ENCODE measurements around the gene PHAX.
"Not testable (repeated sequence)": the region's sequence is repeated elsewhere in the genome, so short reads cannot be mapped to it uniquely, and the experiment has no call there.

Gene PHAX, protein sequence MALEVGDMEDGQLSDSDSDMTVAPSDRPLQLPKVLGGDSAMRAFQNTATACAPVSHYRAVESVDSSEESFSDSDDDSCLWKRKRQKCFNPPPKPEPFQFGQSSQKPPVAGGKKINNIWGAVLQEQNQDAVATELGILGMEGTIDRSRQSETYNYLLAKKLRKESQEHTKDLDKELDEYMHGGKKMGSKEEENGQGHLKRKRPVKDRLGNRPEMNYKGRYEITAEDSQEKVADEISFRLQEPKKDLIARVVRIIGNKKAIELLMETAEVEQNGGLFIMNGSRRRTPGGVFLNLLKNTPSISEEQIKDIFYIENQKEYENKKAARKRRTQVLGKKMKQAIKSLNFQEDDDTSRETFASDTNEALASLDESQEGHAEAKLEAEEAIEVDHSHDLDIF

DNA sequence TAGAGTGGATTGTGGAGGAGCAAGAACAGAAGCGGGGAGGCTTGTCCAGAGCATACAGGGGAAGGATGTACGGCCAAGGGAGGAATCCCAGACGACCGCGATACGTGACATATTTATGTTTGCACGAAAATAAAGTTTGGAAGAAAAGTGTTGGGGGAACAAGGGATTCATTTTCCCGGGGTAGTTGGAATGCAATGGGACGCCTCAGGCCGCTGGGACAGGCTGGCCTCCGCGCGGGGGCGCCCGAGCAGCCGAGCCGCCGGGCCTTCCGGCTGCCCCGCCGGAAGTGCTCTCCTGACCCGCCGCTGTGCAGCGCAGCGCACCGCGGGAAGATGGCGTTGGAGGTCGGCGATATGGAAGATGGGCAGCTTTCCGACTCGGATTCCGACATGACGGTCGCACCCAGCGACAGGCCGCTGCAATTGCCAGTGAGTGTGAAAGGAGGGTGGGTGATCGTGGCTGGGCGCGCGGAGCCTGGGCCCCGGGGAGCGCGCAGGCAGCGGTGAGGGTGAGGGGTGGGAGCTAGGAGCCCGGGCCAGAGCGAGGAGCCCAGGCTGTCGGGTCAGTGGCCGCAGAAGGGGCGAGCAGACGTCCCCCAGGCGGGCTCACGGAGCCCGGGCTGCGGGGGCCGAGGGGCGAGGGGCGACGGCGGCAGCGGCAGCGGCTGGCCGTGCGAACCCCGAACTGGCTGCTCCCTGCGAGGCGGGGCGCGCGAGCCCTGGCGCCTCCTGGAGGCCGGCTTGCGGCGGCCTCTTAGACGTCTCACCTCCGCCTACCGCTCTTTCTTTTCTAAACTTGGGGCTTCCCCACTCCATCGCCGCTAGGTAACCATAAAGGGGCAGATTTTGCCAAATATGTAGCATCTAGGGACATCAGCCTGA lies at the start of gene PHAX:
Gene PHAX (plus strand): TSS at position 317 of the 881 bp plus-strand sequence. CDS start 16 bp downstream, at position 333.
- no peak for DNase-seq (ENCODE audit: low read depth, low spot score)

DNA sequence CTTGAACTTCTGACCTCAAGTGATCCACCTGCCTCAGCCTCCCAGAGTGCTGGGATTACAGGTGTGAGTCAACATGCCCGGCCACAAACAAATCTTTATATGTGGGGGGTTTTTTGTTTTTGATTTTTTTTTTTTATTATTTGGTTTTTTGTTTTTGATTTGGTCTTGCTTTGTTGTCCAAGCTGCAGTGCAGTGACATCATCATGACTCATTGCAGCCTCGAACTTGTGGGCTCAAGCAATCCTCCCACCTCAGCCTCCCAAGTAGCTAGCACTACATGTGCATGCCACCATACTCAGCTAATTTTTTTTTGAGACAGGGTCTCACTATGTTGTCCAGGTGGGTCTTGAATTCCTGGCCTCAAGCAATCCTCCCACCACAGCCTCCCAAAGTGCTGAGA lies 48.1 kb upstream of the PHAX start:
- DNase-seq (ENCODE audit: low read depth, low spot score), result no peak

DNA sequence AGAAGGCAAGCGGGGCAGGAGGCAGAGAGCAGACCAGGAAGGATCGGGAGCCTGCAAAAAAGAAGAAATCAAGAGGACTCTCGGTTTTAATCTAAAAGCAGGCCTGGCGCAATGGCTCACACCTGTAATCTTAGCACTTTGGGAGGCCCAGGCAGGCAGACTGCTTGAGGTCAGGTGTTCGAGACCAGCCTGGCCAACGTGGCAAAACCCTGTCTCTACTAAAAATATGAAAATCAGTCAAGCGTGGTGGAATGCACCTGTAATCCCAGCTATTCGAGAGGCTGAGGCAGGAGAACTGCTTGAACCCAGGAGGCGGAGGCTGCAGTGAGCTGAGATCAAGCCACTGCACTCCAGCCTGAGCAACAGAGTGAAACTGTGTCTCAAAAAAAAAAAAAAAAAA lies 45.6 kb upstream of the PHAX start:
- not testable (repeated sequence) for DNase-seq (ENCODE audit: low read depth, low spot score)

GRCh38 chr5:126561908-126562307 lies 38.8 kb upstream of the PHAX start:
- DNase-seq (ENCODE audit: low read depth, low spot score), result no peak

DNA sequence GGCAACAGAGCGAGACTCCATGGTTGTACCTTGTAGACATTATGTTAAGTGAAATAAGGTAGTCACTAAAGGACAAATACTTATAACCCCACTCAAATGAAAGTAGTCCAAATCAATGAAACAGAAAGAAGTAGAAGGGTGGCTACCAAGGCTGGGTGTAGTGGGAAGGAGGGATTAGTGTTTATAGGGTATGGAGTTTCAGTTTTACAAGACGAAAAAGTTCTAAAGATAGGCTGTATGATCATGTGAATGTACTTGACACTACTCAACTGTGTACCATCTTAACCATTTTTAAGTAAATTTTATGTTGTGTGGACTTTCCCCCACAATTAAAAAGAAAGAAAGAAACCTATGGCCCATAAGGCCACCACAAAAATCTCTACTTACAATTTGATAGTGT lies 37.9 kb upstream of the PHAX start:
- no peak for DNase-seq (ENCODE audit: low read depth, low spot score)

GRCh38 chr5:126568206-126568755 lies 32.5 kb upstream of the PHAX start:
- DNase-seq (ENCODE audit: low read depth, low spot score), result no peak

GRCh38 chr5:126575644-126576043 lies 25.1 kb upstream of the PHAX start:
- DNase-seq (ENCODE audit: low read depth, low spot score), result no peak

- DNase-seq (ENCODE audit: low read depth, low spot score), result no peak
Observed at GRCh38 chr5:126576974-126577373, 23.8 kb upstream of the PHAX start.

DNA sequence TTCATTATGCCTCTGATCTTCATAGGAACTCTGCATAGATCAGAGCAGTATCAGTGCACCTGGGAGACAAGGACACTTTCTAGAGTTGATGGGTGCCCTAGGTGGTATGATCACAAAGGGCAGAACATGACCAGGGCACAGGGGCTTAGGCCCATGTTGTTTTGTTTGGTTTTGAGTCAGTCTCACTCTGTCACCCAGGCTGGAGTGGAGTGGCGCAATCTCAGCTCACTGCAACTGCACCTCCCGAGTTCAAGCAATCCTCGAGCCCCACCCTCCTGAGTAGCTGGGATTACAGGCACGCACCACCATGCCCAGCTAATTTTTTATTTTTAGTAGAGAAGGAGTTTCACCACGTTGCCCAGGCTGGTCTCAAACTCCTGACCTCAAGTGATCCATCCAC lies 23.3 kb upstream of the PHAX start:
- no peak for DNase-seq (ENCODE audit: low read depth, low spot score)

GRCh38 chr5:126579716-126580115 lies 21.0 kb upstream of the PHAX start:
- no peak for DNase-seq (ENCODE audit: low read depth, low spot score)

GRCh38 chr5:126583761-126584160 lies 17.0 kb upstream of the PHAX start:
- DNase-seq (ENCODE audit: low read depth, low spot score), result no peak

DNA sequence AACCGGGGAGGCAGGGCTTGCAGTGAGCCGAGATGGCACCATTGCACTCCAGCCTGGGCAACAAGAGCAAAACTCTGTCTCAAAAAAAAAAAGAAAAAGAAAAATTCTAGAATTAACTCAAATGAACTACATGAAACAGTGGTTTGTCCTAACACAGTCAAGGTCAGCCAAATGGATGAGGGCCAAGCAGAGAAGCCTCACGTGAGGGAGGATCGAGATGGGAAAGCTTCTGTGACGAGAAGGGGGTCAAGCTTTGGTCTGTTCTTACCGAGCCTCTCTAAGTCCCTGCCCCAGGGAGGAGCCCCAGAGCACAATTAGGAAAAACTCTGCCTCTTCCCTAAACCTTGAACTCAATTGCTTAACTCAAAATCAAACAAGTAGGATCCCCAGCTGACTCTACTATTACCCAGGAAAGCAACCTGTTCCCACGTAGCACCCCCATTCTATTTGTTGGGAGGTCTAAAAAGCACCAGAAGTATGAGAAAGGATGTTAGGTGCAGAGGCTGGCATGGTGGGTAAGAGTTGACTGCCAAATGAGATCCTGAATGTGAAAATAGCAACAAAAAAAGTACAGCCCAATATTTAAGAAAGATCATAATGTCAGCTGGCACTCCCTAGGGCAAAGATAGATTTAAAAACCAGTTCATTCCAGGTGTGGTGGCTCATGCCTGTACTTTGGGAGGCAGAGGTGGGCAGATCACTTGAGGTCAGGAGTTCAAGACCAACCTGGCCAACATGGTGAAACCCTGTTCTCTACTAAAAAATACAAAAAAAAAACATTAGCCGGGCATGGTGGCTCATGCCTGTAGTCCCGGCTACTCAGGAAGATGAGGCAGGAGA lies 13.0 kb upstream of the PHAX start:
- DNase-seq (ENCODE audit: low read depth, low spot score), result no peak

DNA sequence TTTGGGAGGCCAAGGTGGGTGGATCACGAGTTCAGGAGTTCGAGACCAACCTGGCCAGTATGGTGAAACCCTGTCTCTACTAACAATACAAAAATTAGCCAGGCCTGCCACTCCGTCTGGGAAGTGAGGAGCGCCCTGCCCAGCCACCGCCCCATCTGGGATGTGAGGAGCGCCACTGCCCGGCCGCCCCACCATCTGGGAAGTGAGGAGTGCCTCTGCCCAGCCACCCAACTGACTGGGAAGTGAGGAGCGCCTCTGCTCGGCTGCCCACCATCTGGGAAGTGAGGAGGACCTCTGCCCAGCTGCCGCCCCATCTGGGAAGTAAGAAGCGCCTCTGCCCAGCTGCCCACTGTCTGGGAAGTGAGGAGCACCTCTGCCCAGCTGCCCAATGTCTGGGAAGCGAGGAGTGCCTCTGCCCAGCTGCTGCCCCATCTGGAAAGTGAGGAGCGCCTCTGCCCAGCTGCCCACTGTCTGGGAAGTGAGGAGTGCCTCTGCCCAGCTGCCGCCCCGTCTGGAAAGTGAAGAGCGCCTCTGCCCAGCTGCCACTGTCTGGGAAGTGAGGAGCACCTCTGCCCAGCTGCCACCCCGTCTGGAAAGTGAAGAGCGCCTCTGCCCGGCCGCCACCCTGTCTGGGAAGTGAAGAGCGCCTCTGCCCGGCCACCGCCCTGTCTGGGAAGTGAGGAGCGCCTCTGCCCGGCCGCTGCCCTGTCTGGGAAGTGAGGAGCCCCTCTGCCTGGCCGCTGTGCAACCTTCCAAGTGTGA lies 11.0 kb upstream of the PHAX start:
- no peak for DNase-seq (ENCODE audit: low read depth, low spot score)

GRCh38 chr5:126591549-126591948 lies 9.2 kb upstream of the PHAX start:
- DNase-seq (ENCODE audit: low read depth, low spot score), result no peak

GRCh38 chr5:126594748-126595485 lies 5.8 kb upstream of the PHAX start, which contains the start of gene ALDH7A1:
ALDH7A1 (minus strand) TSS chr5:126595219; CDS start chr5:126595198, 21 bp downstream.
- DNase-seq (ENCODE audit: low read depth, low spot score), result peak; percentile 84

DNA sequence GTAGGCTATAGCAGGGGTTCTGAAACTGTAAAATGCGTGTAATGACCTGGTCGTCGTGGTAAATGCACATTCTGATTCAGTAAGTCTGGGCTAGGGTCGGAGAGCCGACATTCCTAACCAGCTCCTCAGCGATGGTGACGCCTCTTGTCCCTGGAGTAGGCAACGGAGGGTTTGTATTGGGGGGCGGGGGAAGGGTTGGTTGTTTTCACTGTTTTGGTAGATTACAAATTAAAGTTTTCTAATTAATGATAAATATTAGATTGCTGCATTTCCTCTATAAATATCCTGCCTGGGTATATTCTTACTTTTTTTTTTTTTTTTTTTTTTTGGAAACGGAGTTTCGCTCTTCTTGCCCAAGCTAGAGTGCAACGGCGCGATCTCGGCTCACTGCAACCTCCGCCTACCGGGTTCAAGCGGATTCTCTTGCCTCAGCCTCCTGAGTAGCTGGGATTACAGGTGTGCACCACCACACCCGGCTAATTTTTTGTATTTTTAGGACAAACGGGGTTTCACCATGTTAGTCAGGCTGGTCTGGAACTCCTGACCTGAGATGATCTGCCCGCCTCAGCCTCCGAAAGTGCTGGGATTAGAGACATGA lies 5.2 kb upstream of the PHAX start:
- no peak for DNase-seq (ENCODE audit: low read depth, low spot score)

DNA sequence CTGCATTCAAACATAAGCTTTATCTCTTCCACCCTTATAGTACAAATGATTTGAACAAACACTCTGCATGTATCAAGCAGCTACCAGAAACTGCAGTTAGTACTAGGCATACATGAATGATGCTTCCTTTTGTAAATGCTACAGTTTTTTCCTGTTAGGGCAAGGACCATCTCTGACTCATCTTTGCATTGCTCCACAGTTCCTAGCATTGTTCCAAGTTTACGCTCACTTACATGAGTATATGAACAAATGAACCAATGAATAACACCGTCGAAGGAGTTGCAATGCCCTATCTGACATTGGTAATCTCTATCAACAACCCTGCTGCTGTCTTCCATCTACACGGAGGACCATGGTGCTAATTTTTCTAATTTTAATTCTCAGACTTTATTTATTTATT lies 3.6 kb upstream of the PHAX start:
- no peak for DNase-seq (ENCODE audit: low read depth, low spot score)

GRCh38 chr5:126599499-126599898 lies 1.2 kb upstream of the PHAX start:
- DNase-seq (ENCODE audit: low read depth, low spot score), result no peak

GRCh38 chr5:126599971-126600630 lies 646 bp upstream of the PHAX start:
- not testable (repeated sequence) for DNase-seq (ENCODE audit: low read depth, low spot score)
